Subcutaneous adipose tissue (tissue), 4 donors: Measurements from ENCODE around the gene TRIO. TPM values are rescaled to one million over a fixed set of nuclear protein-coding genes. Genes with fewer than 3 reads are reported as not detected.

Experiments
- CTCF ChIP-seq: fragments of 450-650 bp; IDR thresholded peaks from one replicate; pipeline ENCODE4 v1.5.1; 2016; ENCODE audit warnings: low read depth, mild to moderate bottlenecking, control low read depth, antibody characterized with exemption, moderate library complexity
- total RNA-seq, 4 donors: library from RNA; depleted of rRNA; stranded (reverse); fragments of >200 nt; gene quantifications; one replicate each; pipeline ENCODE4 v1.1.0, GENCODE V29; 2016

Gene TRIO
- total RNA-seq, 4 donors from 2014 or later, result 193 to 238 (median 212) TPM

- no peak for TF ChIP-seq CTCF
These were observed 65.2 kb downstream of the TRIO start for GRCh38 chr5:14208071-14209021.

GRCh38 chr5:14209222-14209822 lies 66.2 kb downstream of the TRIO start:
- no peak for TF ChIP-seq CTCF

GRCh38 chr5:14209836-14210235 lies 66.7 kb downstream of the TRIO start:
- TF ChIP-seq CTCF, result no peak

- no peak for TF ChIP-seq CTCF
These were observed 67.6 kb downstream of the TRIO start for GRCh38 chr5:14210729-14211128.

- TF ChIP-seq CTCF, result no peak
These were observed 69.0 kb downstream of the TRIO start for GRCh38 chr5:14211818-14212803.

- no peak for TF ChIP-seq CTCF
These were observed 69.7 kb downstream of the TRIO start for GRCh38 chr5:14212838-14213237.

- TF ChIP-seq CTCF, result no peak
These were observed 70.1 kb downstream of the TRIO start for GRCh38 chr5:14213253-14213652.
